Glutamatergic neuron (in vitro differentiated cells): Measurements from ENCODE around the gene CCL27. TPM values are rescaled to one million over a fixed set of nuclear protein-coding genes. Genes with fewer than 3 reads are reported as not detected.

Experiments used
- DNase-seq: peaks from one replicate; pipeline ENCODE4 v3.0.0; 2022
- H3K27ac Mint-ChIP-seq: one replicate; pipeline ENCODE4 v1.8.0; 2020; ENCODE audit warnings: mild to moderate bottlenecking, mixed read lengths, inconsistent platforms; ENCODE audit not compliant: unreplicated experiment
- H3K27me3 Mint-ChIP-seq: one replicate; pipeline ENCODE4 v1.8.0; 2020; ENCODE audit warnings: mild to moderate bottlenecking, moderate library complexity, mixed read lengths, inconsistent platforms; ENCODE audit not compliant: unreplicated experiment
- H3K36me3 Mint-ChIP-seq: one replicate; pipeline ENCODE4 v1.8.0; 2020; ENCODE audit warnings: mild to moderate bottlenecking, mixed read lengths, inconsistent platforms; ENCODE audit not compliant: unreplicated experiment
- H3K4me1 Mint-ChIP-seq: one replicate; pipeline ENCODE4 v1.8.0; 2020; ENCODE audit warnings: mild to moderate bottlenecking, low read depth, mixed read lengths, inconsistent platforms; ENCODE audit not compliant: unreplicated experiment
- H3K4me3 Mint-ChIP-seq: one replicate; pipeline ENCODE4 v1.8.0; 2020; ENCODE audit warnings: mild to moderate bottlenecking, mixed read lengths, inconsistent platforms; ENCODE audit not compliant: unreplicated experiment
- H3K9me3 Mint-ChIP-seq: one replicate; pipeline ENCODE4 v1.8.0; 2020; ENCODE audit warnings: mild to moderate bottlenecking, moderate library complexity, mixed read lengths, inconsistent platforms; ENCODE audit not compliant: unreplicated experiment
- CTCF ChIP-seq: fragments of 200-600 bp; sonication (generic); IDR thresholded peaks from one replicate; pipeline ENCODE4 v1.5.0; 2021; ENCODE audit not compliant: partially characterized antibody, unreplicated experiment
- total RNA-seq: library from RNA; stranded (reverse); fragmentation: NEBNext Ultra II Directional; extraction: Animal tissue kit (Norgen Biotek cat#: 25700); gene quantifications from one replicate; pipeline ENCODE4 v1.2.1, GENCODE V29; 2021; ENCODE audit not compliant: unreplicated experiment

Gene CCL27
- total RNA-seq, 1 donor from 2014 or later: 1.7 TPM

- no peak for TF ChIP-seq CTCF
- Mint-ChIP-seq H3K4me3 (no peak overlapping the region), H3K4me1 (no peaks in the 10 kb centered on the region), H3K27ac (no peak overlapping the region), H3K36me3 (peaks cover 6% of the 10 kb centered on the region), H3K27me3 (no peaks in the 10 kb centered on the region), H3K9me3 (peaks cover 9% of the 10 kb centered on the region)
- DNase-seq: no peak
Observed at GRCh38 chr9:34688329-34689115, 26.1 kb upstream of the CCL27 start.

GRCh38 chr9:34687276-34688030, 25.0 kb upstream of the CCL27 start:
- DNase-seq: no peak
- H3K4me3 Mint-ChIP-seq: no peak overlapping the region
- no peak for TF ChIP-seq CTCF
- H3K4me1 Mint-ChIP-seq: no peaks in the 10 kb centered on the region
- H3K9me3 Mint-ChIP-seq: peaks cover 9% of the 10 kb centered on the region
- H3K27ac Mint-ChIP-seq: no peak overlapping the region
- H3K27me3 Mint-ChIP-seq: no peaks in the 10 kb centered on the region
- H3K36me3 Mint-ChIP-seq: peaks cover 6% of the 10 kb centered on the region

GRCh38 chr9:34686732-34687131, 24.3 kb upstream of the CCL27 start:
- Mint-ChIP-seq H3K4me3 (no peak overlapping the region), H3K27me3 (no peaks in the 10 kb centered on the region)
- TF ChIP-seq CTCF: no peak

GRCh38 chr9:34686231-34686630, 23.8 kb upstream of the CCL27 start:
- H3K27me3 Mint-ChIP-seq: no peaks in the 10 kb centered on the region
- peaks cover 6% of the 10 kb centered on the region for H3K36me3 Mint-ChIP-seq
- no peak overlapping the region for H3K27ac Mint-ChIP-seq
- H3K9me3 Mint-ChIP-seq: peaks cover 9% of the 10 kb centered on the region
- no peaks in the 10 kb centered on the region for H3K4me1 Mint-ChIP-seq
- H3K4me3 Mint-ChIP-seq: no peak overlapping the region
- no peak for DNase-seq
- TF ChIP-seq CTCF: no peak

More at GRCh38 chr9:34686732-34687131, 24.3 kb upstream of the CCL27 start:
- Mint-ChIP-seq H3K27ac (no peak overlapping the region), H3K4me1 (no peaks in the 10 kb centered on the region), H3K9me3 (peaks cover 9% of the 10 kb centered on the region), H3K36me3 (peaks cover 6% of the 10 kb centered on the region)
- no peak for DNase-seq

- no peak overlapping the region for H3K4me3 Mint-ChIP-seq
- peaks cover 9% of the 10 kb centered on the region for H3K9me3 Mint-ChIP-seq
- no peak for TF ChIP-seq CTCF
- peaks cover 6% of the 10 kb centered on the region for H3K36me3 Mint-ChIP-seq
- H3K4me1 Mint-ChIP-seq: no peaks in the 10 kb centered on the region
- no peaks in the 10 kb centered on the region for H3K27me3 Mint-ChIP-seq
- H3K27ac Mint-ChIP-seq: no peak overlapping the region
- DNase-seq: no peak
Observed at GRCh38 chr9:34685591-34685990, 23.1 kb upstream of the CCL27 start.
